Spleen (tissue), 7 donors: Measurements from ENCODE around the gene ICOSLG.

Experiments used
- POLR2AphosphoS5 ChIP-seq, 3 donors: sonication (generic); formaldehyde crosslinking; IDR thresholded peaks; one replicate each; pipeline ENCODE4 v1.5.1; 2017; ENCODE audit warnings: antibody characterized with exemption in 3 of 3
- TF ChIP-seq, protein P1 (sequence below), 11 experiments: fragments of 200-600 bp in 7 of 11; fragments of 450-650 bp in 4 of 11; sonication (generic) in 4 of 11; IDR thresholded peaks in 8 of 11; conservative IDR thresholded peaks in 3 of 11; 1 replicate in 7 of 11; 2 replicates in 4 of 11; pipeline versions ENCODE4 v1.4.0 to v1.8.0; 2016 to 2021; ENCODE audit warnings: antibody characterized with exemption in 11 of 11, inconsistent platforms in 4 of 11, mild to moderate bottlenecking in 1 of 11
- donor health status: DM: no; HTN: no; CAD: no; lungs with moderate emphysema.
- donor health status: DM: no; HTN: no; CAD: no.
- donor health status: DM: no; HTN: no; CAD: no.

GRCh38 chr21:44260066-44260465 lies 19.3 kb upstream of the ICOSLG start:
- TF ChIP-seq, protein P1, sequence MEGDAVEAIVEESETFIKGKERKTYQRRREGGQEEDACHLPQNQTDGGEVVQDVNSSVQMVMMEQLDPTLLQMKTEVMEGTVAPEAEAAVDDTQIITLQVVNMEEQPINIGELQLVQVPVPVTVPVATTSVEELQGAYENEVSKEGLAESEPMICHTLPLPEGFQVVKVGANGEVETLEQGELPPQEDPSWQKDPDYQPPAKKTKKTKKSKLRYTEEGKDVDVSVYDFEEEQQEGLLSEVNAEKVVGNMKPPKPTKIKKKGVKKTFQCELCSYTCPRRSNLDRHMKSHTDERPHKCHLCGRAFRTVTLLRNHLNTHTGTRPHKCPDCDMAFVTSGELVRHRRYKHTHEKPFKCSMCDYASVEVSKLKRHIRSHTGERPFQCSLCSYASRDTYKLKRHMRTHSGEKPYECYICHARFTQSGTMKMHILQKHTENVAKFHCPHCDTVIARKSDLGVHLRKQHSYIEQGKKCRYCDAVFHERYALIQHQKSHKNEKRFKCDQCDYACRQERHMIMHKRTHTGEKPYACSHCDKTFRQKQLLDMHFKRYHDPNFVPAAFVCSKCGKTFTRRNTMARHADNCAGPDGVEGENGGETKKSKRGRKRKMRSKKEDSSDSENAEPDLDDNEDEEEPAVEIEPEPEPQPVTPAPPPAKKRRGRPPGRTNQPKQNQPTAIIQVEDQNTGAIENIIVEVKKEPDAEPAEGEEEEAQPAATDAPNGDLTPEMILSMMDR (IDR thresholded peaks at IDR 0.05 in 8 of 11, conservative IDR thresholded peaks at IDR 0.05 in 3 of 11) = no peak
- no peak for TF ChIP-seq POLR2AphosphoS5 (IDR thresholded peaks at IDR 0.05)
